ENCODE data around the gene ATP10A. TPM values are rescaled to one million over a fixed set of nuclear protein-coding genes. Genes with fewer than 3 reads are reported as not detected.

ATP10A gene
- total RNA-seq, 2 experiments from 2014 or later = 0.06 TPM; not detected in 1

DNA sequence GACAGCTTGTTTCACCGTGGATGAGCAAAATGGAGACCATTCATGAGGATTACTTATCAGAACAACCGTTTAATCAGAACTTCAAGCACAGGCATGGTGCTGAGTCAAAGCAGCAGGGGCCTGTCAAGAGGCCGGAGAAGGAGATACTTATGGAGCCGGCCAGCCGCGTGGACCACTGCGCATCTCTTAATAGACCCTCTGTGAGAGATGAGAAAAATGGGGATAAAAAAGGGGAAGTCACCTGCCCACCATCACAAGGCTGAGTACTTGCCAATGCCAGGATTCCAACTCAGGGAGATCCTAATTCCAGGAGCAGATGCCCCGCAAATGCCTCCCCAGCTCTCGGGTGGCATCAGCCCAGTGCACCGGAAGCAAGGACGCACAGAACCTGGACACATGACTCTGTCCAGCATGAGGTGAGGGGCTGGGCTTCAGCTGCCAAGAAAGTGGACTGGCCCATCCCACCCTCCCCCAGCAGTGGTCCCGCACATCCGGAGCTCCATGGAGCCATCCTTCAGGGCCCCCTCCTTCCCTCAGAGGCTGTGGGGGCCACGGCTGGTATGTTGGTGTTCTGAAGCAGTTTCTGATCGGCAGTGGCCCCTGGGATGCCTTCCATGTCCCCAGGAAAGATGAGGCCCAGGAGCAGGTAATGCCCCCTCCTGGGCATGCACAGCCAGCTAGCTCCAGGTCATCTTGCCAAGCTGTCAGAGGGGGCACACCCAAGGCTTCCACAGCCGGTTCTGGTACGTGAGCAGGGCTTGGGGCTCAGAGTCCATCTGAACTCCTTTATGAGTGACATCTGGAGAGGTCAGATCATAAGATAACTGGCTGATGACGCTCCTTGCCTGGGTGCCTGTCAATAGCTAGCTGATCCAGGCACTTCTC, 143.8 kb downstream of the ATP10A start:
- TF ChIP-seq CTCF (conservative IDR thresholded peaks at IDR 0.05; ENCODE audit: low read length) (no peak), EZH2phosphoT487 (IDR thresholded peaks at IDR 0.05; ENCODE audit: borderline replicate concordance, low read depth, low read length) (no peak)
- Histone ChIP-seq H4K20me1 (ENCODE audit: insufficient read depth, low read length) (no peaks in the 10 kb centered on the region), H3K9me2 (ENCODE audit: insufficient read depth, low read length) (no peaks in the 10 kb centered on the region), H3K79me2 (ENCODE audit: insufficient read depth, low read depth, low read length) (no peaks in the 10 kb centered on the region), H3K36me3 (ENCODE audit: insufficient read depth, low read length) (no peaks in the 10 kb centered on the region), H3K27ac (ENCODE audit: low read depth, low read length, poor library complexity, severe bottlenecking) (no peak overlapping the region), H3K9me3 (ENCODE audit: low read length) (no peaks in the 10 kb centered on the region), H3K4me2 (ENCODE audit: low read length) (no peak overlapping the region), H2AFZ (ENCODE audit: low read length) (no peak overlapping the region), H3K4me1 (ENCODE audit: insufficient read depth, low read length, poor library complexity, severe bottlenecking) (no peaks in the 10 kb centered on the region), H3K4me3 (ENCODE audit: low read depth, low read length, poor library complexity, severe bottlenecking) (no peak overlapping the region)
- intact Hi-C loops (cut with micrococcal nuclease; ENCODE audit: unreplicated experiment) = loop anchor here (2.0 kb wide), 1 partner anchor 19 kb away; no protein-coding TSS in a partner anchor
- POLR2A ChIA-PET = no interaction called here
- BruUV-seq (replicated peaks) = no TSS peak
- DNase-seq (ENCODE audit: low spot score) = no peak
- CTCF ChIA-PET (ENCODE audit: unreplicated experiment) = interaction anchor here (1.2 kb wide), 1 partner anchor 10 kb away, joined by 4 read pairs; no protein-coding TSS in a partner anchor

DNA sequence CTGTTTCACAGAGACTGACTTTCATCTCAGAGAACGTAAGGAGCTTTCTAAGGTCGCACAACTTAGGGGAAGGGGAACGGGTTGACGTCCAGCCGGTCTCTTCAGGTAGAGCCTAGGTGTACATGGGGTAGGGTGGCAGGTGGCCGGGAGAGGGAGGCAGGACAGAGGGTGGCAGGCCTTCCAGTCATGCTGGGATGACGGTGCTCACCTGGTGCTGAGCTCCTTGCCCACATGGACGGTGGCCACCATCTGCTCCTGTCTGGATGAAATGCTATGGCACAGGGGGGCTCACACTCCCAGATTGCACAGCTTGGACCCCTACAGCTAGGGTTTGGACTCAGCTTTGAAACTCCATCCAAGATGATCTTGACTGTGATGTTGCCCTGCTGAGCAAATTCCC, 144.5 kb downstream of the ATP10A start:
- TF ChIP-seq EZH2phosphoT487 (IDR thresholded peaks at IDR 0.05; ENCODE audit: borderline replicate concordance, low read depth, low read length) = no peak
- TF ChIP-seq CTCF (conservative IDR thresholded peaks at IDR 0.05; ENCODE audit: low read length) = no peak
- POLR2A ChIA-PET = no interaction called here

GRCh38 chr15:25718169-25718536, 145.0 kb downstream of the ATP10A start:
- no peak for DNase-seq (ENCODE audit: low spot score)
- ChIA-PET POLR2A (no interaction called here), CTCF (ENCODE audit: unreplicated experiment) (no interaction called here)
- H2AFZ ChIP-seq (ENCODE audit: low read length) = no peak overlapping the region
- H4K20me1 ChIP-seq (ENCODE audit: insufficient read depth, low read length) = no peaks in the 10 kb centered on the region
- no peak overlapping the region for H3K4me3 ChIP-seq (ENCODE audit: low read depth, low read length, poor library complexity, severe bottlenecking)
- no peak overlapping the region for H3K27ac ChIP-seq (ENCODE audit: low read depth, low read length, poor library complexity, severe bottlenecking)
- no peaks in the 10 kb centered on the region for H3K36me3 ChIP-seq (ENCODE audit: insufficient read depth, low read length)
- BruUV-seq (replicated peaks) = no TSS peak
- H3K9me3 ChIP-seq (ENCODE audit: low read length) = no peaks in the 10 kb centered on the region
- no peak overlapping the region for H3K4me2 ChIP-seq (ENCODE audit: low read length)
- no peaks in the 10 kb centered on the region for H3K9me2 ChIP-seq (ENCODE audit: insufficient read depth, low read length)
- no peaks in the 10 kb centered on the region for H3K4me1 ChIP-seq (ENCODE audit: insufficient read depth, low read length, poor library complexity, severe bottlenecking)
- no peaks in the 10 kb centered on the region for H3K79me2 ChIP-seq (ENCODE audit: insufficient read depth, low read depth, low read length)
- TF ChIP-seq CTCF (conservative IDR thresholded peaks at IDR 0.05; ENCODE audit: low read length) = no peak
- TF ChIP-seq EZH2phosphoT487 (IDR thresholded peaks at IDR 0.05; ENCODE audit: borderline replicate concordance, low read depth, low read length) = no peak
- intact Hi-C loops (cut with micrococcal nuclease; ENCODE audit: unreplicated experiment) = loop anchor here (2.0 kb wide), 1 partner anchor 21 kb away; no protein-coding TSS in a partner anchor

More for the DNA sequence above, 144.5 kb downstream of the ATP10A start:
- H3K4me1 ChIP-seq (ENCODE audit: insufficient read depth, low read length, poor library complexity, severe bottlenecking) = no peaks in the 10 kb centered on the region
- intact Hi-C loops (cut with micrococcal nuclease; ENCODE audit: unreplicated experiment) = loop anchor here (2.0 kb wide), 1 partner anchor 20 kb away; no protein-coding TSS in a partner anchor
- BruUV-seq (replicated peaks) = no TSS peak
- no peaks in the 10 kb centered on the region for H4K20me1 ChIP-seq (ENCODE audit: insufficient read depth, low read length)
- no peak overlapping the region for H3K27ac ChIP-seq (ENCODE audit: low read depth, low read length, poor library complexity, severe bottlenecking)
- no peaks in the 10 kb centered on the region for H3K36me3 ChIP-seq (ENCODE audit: insufficient read depth, low read length)
- no peaks in the 10 kb centered on the region for H3K79me2 ChIP-seq (ENCODE audit: insufficient read depth, low read depth, low read length)
- H3K4me3 ChIP-seq (ENCODE audit: low read depth, low read length, poor library complexity, severe bottlenecking) = no peak overlapping the region
- no peak for DNase-seq (ENCODE audit: low spot score)
- CTCF ChIA-PET (ENCODE audit: unreplicated experiment) = no interaction called here
- no peak overlapping the region for H2AFZ ChIP-seq (ENCODE audit: low read length)
- no peak overlapping the region for H3K4me2 ChIP-seq (ENCODE audit: low read length)
- no peaks in the 10 kb centered on the region for H3K9me2 ChIP-seq (ENCODE audit: insufficient read depth, low read length)
- no peaks in the 10 kb centered on the region for H3K9me3 ChIP-seq (ENCODE audit: low read length)
